ENCODE data around the gene GLI3. TPM values are rescaled to one million over a fixed set of nuclear protein-coding genes. Genes with fewer than 3 reads are reported as not detected.

The GLI3 gene
- total RNA-seq, 1 donor, result 0.10 TPM

GRCh38 chr7:41933427-41933826 lies 303.6 kb downstream of the GLI3 start:
- Histone ChIP-seq H3K27me3 (ENCODE audit: insufficient read depth, low read length) (no peaks in the 10 kb centered on the region), H3K4me3 (ENCODE audit: low read length) (no peak overlapping the region), H3K9me3 (ENCODE audit: low read depth, low read length) (no peaks in the 10 kb centered on the region), H3K4me1 (ENCODE audit: insufficient read depth, low read length) (no peaks in the 10 kb centered on the region)

DNA sequence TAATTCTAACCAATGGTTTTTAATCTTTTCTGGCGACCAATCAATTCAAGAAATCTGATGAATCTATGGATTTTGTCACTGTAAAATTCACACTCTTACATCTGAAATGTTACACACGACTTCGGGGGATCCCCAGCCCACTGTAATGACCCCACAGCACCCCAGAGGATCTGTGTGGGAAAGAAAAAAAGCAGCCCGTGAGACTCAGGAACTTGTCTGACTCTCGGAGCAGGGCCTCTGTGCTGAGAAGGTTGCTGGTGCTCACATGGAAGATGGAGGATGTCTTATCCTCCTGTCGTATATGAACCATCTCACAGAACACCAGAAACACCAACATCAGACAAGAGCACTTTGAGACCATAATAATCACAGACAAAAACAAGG lies 305.8 kb downstream of the GLI3 start:
- no peaks in the 10 kb centered on the region for H3K9me3 ChIP-seq (ENCODE audit: low read depth, low read length)

GRCh38 chr7:41930538-41931262 lies 306.3 kb downstream of the GLI3 start:
- no peaks in the 10 kb centered on the region for H3K9me3 ChIP-seq (ENCODE audit: low read depth, low read length)

More for the DNA sequence above, 305.8 kb downstream of the GLI3 start:
- Histone ChIP-seq H3K4me1 (ENCODE audit: insufficient read depth, low read length) (no peaks in the 10 kb centered on the region), H3K27me3 (ENCODE audit: insufficient read depth, low read length) (no peaks in the 10 kb centered on the region), H3K4me3 (ENCODE audit: low read length) (no peak overlapping the region)

DNA sequence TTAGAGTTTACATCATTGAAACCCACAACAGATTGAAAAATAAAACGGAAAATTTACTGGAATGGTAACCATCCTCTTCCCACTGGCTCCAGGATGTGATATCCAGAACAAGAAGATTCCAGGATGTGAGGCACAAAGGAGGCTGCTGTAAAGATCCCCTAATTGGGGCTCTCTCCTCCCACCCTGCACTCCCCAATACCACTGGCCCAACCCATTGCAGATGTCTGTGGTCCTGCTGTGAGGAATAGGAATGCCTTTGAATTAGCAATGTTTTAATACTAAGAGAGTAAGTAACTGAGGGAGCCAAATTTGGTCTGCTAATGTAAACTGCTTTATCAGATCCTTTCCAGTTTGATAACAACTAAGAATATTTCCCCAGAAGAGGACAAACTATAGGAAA lies 308.2 kb downstream of the GLI3 start:
- Histone ChIP-seq H3K4me1 (ENCODE audit: insufficient read depth, low read length) (no peaks in the 10 kb centered on the region), H3K4me3 (ENCODE audit: low read length) (no peak overlapping the region), H3K9me3 (ENCODE audit: low read depth, low read length) (no peaks in the 10 kb centered on the region), H3K27me3 (ENCODE audit: insufficient read depth, low read length) (no peaks in the 10 kb centered on the region)

More at GRCh38 chr7:41930538-41931262, 306.3 kb downstream of the GLI3 start:
- H3K4me3 ChIP-seq (ENCODE audit: low read length), result no peak overlapping the region
- H3K4me1 ChIP-seq (ENCODE audit: insufficient read depth, low read length), result no peaks in the 10 kb centered on the region
- H3K27me3 ChIP-seq (ENCODE audit: insufficient read depth, low read length), result no peaks in the 10 kb centered on the region

- H3K4me1 ChIP-seq (ENCODE audit: insufficient read depth, low read length), result no peaks in the 10 kb centered on the region
- no peaks in the 10 kb centered on the region for H3K9me3 ChIP-seq (ENCODE audit: low read depth, low read length)
- no peak overlapping the region for H3K4me3 ChIP-seq (ENCODE audit: low read length)
- no peaks in the 10 kb centered on the region for H3K27me3 ChIP-seq (ENCODE audit: insufficient read depth, low read length)
Observed at GRCh38 chr7:41928166-41928565, 308.8 kb downstream of the GLI3 start.

GRCh38 chr7:41927380-41927779 lies 309.6 kb downstream of the GLI3 start:
- no peak overlapping the region for H3K4me3 ChIP-seq (ENCODE audit: low read length)
- no peaks in the 10 kb centered on the region for H3K27me3 ChIP-seq (ENCODE audit: insufficient read depth, low read length)
- H3K9me3 ChIP-seq (ENCODE audit: low read depth, low read length), result no peaks in the 10 kb centered on the region
- H3K4me1 ChIP-seq (ENCODE audit: insufficient read depth, low read length), result no peaks in the 10 kb centered on the region

- H3K27me3 ChIP-seq (ENCODE audit: insufficient read depth, low read length), result no peaks in the 10 kb centered on the region
- H3K4me1 ChIP-seq (ENCODE audit: insufficient read depth, low read length), result no peaks in the 10 kb centered on the region
- no peaks in the 10 kb centered on the region for H3K9me3 ChIP-seq (ENCODE audit: low read depth, low read length)
- H3K4me3 ChIP-seq (ENCODE audit: low read length), result no peak overlapping the region
Observed at GRCh38 chr7:41925946-41926345, 311.1 kb downstream of the GLI3 start.

GRCh38 chr7:41924796-41925195 lies 312.2 kb downstream of the GLI3 start:
- H3K9me3 ChIP-seq (ENCODE audit: low read depth, low read length), result no peaks in the 10 kb centered on the region
- no peaks in the 10 kb centered on the region for H3K27me3 ChIP-seq (ENCODE audit: insufficient read depth, low read length)
- H3K4me3 ChIP-seq (ENCODE audit: low read length), result no peak overlapping the region

GRCh38 chr7:41922373-41922772 lies 314.6 kb downstream of the GLI3 start:
- Histone ChIP-seq H3K4me3 (ENCODE audit: low read length) (no peak overlapping the region), H3K9me3 (ENCODE audit: low read depth, low read length) (no peaks in the 10 kb centered on the region), H3K4me1 (ENCODE audit: insufficient read depth, low read length) (no peaks in the 10 kb centered on the region), H3K27me3 (ENCODE audit: insufficient read depth, low read length) (no peaks in the 10 kb centered on the region)

More at GRCh38 chr7:41924796-41925195, 312.2 kb downstream of the GLI3 start:
- no peaks in the 10 kb centered on the region for H3K4me1 ChIP-seq (ENCODE audit: insufficient read depth, low read length)

- Histone ChIP-seq H3K9me3 (ENCODE audit: low read depth, low read length) (no peaks in the 10 kb centered on the region), H3K4me1 (ENCODE audit: insufficient read depth, low read length) (no peaks in the 10 kb centered on the region), H3K4me3 (ENCODE audit: low read length) (no peak overlapping the region), H3K27me3 (ENCODE audit: insufficient read depth, low read length) (no peaks in the 10 kb centered on the region)
Observed at GRCh38 chr7:41921453-41921981, 315.5 kb downstream of the GLI3 start.

DNA sequence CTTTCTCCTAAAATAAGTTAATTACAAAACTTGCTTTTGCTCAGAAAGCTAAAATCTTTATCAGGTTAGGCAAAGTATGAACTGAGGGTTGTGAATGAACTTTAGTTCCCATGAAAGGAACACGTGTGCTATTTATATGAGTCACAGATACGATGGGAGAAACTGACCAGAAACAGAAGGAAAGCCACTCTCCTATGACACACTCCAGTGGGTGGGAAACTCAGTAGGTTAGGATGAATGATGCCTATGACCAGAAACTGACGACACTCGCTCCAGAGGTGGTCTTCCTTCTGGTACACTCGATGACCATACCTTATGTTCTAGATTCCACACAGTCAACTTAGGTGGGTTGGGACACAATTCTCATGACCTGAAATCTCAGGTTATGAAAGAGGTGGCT lies 318.4 kb downstream of the GLI3 start:
- H3K4me3 ChIP-seq (ENCODE audit: low read length), result no peak overlapping the region

DNA sequence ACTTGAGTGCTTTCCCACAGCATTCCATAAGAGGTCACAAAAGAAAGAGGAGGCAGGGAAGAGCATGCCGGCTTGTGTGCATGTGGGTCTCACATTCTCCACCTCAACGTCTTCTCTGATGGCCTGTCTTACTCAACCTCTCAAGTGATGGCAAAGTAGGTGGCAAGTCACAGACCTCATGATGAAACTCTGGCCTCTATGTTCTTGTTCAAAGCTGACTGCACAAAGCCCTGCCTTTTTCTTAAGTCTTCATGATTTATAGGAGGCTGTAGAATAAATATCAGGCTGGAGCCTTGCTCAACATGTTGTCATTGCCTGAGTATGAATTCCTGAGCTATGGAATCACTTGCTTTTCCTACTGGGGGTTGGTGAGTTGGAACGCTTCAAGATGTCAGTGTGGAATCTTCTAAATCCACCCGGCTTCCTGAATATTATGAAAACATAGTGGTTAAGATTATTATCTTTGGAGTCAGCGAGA lies 320.5 kb downstream of the GLI3 start:
- no peak overlapping the region for H3K4me3 ChIP-seq (ENCODE audit: low read length)
- H3K27me3 ChIP-seq (ENCODE audit: insufficient read depth, low read length), result no peaks in the 10 kb centered on the region
- no peaks in the 10 kb centered on the region for H3K9me3 ChIP-seq (ENCODE audit: low read depth, low read length)
- no peaks in the 10 kb centered on the region for H3K4me1 ChIP-seq (ENCODE audit: insufficient read depth, low read length)

More for the DNA sequence above, 318.4 kb downstream of the GLI3 start:
- Histone ChIP-seq H3K4me1 (ENCODE audit: insufficient read depth, low read length) (no peaks in the 10 kb centered on the region), H3K27me3 (ENCODE audit: insufficient read depth, low read length) (no peaks in the 10 kb centered on the region), H3K9me3 (ENCODE audit: low read depth, low read length) (no peaks in the 10 kb centered on the region)

- no peaks in the 10 kb centered on the region for H3K27me3 ChIP-seq (ENCODE audit: insufficient read depth, low read length)
- no peaks in the 10 kb centered on the region for H3K4me1 ChIP-seq (ENCODE audit: insufficient read depth, low read length)
- H3K9me3 ChIP-seq (ENCODE audit: low read depth, low read length), result no peaks in the 10 kb centered on the region
- no peak overlapping the region for H3K4me3 ChIP-seq (ENCODE audit: low read length)
Observed at GRCh38 chr7:41915871-41916270, 321.1 kb downstream of the GLI3 start.

DNA sequence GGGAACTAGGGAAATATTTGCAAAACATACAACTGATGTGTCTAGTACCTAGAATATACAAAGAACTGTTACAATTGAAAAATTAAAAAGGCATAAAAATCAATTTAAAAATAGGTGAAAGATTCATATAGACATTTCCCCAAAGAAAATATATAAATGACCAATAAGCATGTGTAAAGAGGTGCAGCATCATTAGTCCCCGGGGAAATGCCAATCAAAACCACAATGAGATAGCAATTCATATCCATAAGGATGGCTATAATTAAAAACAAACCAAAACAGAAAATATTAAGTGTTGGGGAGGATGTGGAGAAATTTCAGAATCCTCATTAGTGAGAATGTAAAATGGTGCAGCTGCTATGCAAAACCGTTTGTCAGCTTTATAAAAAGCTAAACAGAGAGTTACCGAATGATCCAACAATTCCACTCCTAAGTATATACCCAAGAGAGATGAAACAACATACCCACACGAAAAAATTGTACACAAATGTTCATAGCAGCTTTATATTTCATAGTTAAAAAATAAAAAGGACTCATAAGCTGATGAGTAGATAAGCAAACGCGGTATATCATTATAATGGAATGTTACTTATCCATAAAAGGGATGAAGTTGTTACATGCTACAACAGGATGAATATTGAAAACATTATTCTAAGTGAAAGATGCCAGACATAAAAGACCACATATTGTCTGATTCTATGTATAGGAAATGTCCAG lies 324.0 kb downstream of the GLI3 start:
- Histone ChIP-seq H3K4me1 (ENCODE audit: insufficient read depth, low read length) (no peaks in the 10 kb centered on the region), H3K9me3 (ENCODE audit: low read depth, low read length) (no peaks in the 10 kb centered on the region), H3K27me3 (ENCODE audit: insufficient read depth, low read length) (no peaks in the 10 kb centered on the region), H3K4me3 (ENCODE audit: low read length) (no peak overlapping the region)

DNA sequence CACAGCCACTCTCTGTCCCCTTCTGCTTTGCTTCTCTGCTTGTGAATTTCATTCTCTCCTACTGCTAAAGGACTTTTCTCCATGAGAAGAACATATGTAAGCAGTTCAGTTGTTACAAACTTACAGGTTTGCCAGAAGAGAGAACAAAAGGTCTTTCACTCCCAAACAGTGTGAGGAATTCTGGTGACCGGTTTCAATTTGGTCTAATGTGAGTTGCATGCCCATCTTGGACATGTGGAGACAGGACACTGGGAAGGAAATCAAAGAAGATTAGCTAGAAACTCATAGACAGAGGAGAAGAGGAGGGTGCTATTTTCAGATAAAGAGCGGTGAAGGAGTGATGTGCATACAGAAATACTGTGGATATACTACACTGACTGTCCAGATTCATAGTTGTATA lies 324.6 kb downstream of the GLI3 start:
- Histone ChIP-seq H3K4me3 (ENCODE audit: low read length) (no peak overlapping the region), H3K9me3 (ENCODE audit: low read depth, low read length) (no peaks in the 10 kb centered on the region), H3K4me1 (ENCODE audit: insufficient read depth, low read length) (no peaks in the 10 kb centered on the region), H3K27me3 (ENCODE audit: insufficient read depth, low read length) (no peaks in the 10 kb centered on the region)

Data from mononuclear cell (primary cell).